UCSD-AML1 (cell line): ENCODE measurements around the gene DLL3.
"Not testable (repeated sequence)": the region's sequence is repeated elsewhere in the genome, so short reads cannot be mapped to it uniquely, and the experiment has no call there.

Experiments
- DNase-seq: peaks from one replicate; lab custom pipeline; 2025; ENCODE audit not compliant: unreplicated experiment; lab: John Stamatoyannopoulos, UW

DLL3 gene, protein sequence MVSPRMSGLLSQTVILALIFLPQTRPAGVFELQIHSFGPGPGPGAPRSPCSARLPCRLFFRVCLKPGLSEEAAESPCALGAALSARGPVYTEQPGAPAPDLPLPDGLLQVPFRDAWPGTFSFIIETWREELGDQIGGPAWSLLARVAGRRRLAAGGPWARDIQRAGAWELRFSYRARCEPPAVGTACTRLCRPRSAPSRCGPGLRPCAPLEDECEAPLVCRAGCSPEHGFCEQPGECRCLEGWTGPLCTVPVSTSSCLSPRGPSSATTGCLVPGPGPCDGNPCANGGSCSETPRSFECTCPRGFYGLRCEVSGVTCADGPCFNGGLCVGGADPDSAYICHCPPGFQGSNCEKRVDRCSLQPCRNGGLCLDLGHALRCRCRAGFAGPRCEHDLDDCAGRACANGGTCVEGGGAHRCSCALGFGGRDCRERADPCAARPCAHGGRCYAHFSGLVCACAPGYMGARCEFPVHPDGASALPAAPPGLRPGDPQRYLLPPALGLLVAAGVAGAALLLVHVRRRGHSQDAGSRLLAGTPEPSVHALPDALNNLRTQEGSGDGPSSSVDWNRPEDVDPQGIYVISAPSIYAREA

DNA sequence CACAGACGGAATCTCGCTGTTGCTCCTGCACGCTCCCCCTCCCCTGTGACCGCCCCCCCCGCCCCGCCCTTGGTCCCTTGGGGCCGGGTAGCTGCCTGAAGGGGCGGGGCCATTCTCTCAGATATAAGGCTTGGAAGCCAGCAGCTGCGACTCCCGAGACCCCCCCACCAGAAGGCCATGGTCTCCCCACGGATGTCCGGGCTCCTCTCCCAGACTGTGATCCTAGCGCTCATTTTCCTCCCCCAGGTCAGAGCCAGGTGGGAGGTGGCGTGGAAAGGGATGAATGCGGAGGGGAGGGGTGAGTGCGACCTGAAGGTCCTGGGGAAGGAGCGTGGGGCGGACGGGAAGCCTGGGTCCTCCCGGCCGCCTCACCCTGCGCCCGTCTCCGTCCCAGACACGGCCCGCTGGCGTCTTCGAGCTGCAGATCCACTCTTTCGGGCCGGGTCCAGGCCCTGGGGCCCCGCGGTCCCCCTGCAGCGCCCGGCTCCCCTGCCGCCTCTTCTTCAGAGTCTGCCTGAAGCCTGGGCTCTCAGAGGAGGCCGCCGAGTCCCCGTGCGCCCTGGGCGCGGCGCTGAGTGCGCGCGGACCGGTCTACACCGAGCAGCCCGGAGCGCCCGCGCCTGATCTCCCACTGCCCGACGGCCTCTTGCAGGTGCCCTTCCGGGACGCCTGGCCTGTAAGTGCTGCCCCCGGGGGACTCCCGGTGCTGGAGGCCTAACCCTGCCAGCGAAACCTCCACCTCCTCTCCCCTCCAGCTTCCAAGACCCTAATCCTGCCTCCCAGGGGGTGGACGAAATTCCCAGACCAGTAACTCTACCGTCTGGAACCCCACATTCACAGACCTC, at the start of gene DLL3:
Gene DLL3 (plus strand): TSS at position 150 of the 845 bp plus-strand sequence. CDS start 28 bp downstream, at position 178.
- DNase-seq, result no peak

DNA sequence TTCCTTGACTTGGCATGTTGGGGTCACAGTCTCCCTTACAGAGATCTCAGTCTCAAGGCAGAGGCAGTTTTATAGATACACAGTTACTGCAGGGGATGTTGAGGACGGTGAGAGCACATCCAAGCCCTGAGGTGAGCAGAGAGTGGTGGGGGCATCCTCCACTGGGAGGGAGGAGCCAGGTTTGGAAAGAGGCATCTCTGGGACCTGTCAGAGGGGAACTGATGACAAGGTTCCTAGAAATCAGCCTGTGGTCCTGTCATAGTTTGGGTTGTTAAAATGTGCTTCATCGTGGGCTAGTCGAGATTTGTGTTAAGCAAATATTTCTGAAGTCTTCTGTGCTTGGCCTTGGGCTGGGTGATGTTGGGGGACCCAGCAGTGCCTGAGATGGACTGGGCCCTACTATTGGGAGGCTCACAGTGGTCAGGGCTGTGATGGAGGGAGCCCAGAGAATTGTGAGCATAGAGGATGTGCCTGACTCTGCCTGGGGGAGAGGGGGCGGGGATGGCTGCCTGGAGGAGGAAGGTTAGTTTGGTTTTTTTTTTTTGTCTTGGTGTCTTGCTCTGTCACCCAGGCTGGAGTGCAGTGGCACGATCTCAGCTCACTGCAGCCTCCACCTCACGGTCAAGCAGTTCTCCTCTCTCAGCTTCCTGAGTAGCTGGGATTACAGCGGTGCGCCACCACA, 49.5 kb upstream of the DLL3 start:
- DNase-seq, result no peak

DNA sequence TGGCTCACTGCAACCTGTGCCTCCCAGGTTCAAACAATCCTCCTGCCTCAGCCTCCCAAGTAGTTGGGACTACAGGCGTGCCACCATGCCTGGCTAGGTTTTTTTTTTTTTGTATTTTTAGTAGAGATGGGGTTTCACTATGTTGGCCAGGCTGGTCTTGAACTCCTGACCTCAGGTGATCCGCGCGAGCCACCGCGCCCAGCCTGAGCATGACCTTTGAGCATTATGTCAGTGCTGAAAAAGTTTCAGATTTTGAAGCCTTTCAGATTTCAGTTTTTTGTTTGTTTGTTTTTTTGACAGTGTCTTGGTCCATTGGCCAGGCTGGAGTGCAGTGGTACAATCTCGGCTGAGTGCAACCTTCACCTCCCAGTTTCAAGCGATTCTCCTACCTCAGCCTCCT, 47.5 kb upstream of the DLL3 start:
- DNase-seq, result not testable (repeated sequence)

DNA sequence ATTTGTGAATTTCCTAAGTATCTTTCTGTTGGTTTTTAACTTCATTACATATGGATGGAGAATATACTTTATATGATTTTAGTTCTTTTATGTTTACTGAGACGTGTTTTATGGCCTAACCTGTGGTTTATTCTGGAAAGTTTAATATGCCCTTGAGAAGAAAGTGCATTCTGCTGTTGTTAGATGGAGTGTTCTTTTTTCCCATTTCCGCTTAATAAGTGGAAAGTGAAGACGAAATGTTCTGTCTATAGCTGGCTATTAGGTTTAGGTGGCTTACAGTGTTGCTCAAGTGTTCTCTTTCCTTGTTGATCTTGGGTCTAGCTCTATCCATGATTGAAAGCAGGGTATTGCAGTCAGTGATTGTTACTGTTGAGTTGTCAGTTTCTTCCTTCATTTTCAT, 35.3 kb upstream of the DLL3 start:
- DNase-seq, result no peak

GRCh38 chr19:39465956-39466747, 32.6 kb upstream of the DLL3 start:
- DNase-seq, result no peak

GRCh38 chr19:39467941-39468340, 30.8 kb upstream of the DLL3 start:
- no peak for DNase-seq

- DNase-seq, result no peak
Observed at GRCh38 chr19:39469036-39469435, 29.7 kb upstream of the DLL3 start.

DNA sequence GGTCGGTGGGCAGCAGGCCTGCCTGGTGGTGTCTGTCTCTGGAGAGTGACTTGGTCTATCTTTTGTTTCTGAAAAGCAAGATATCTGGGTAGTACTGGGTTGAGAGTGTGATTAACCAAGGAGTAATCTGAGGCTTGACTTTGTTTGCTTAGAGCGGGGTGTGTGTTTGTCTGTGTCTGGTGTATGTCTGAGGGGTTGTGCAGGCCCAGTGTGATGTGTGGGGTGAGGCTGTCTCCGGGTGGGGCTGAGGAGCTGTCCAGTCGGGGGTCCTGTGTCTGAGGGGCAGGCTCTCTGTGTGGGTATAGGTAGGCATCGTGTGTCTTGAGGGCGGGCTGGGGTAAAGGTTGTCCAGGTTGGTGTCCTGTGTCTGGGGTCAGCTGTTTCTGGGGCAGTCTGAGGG, 29.2 kb upstream of the DLL3 start:
- no peak for DNase-seq

- no peak for DNase-seq
Observed at GRCh38 chr19:39470724-39471339, 27.9 kb upstream of the DLL3 start.

DNA sequence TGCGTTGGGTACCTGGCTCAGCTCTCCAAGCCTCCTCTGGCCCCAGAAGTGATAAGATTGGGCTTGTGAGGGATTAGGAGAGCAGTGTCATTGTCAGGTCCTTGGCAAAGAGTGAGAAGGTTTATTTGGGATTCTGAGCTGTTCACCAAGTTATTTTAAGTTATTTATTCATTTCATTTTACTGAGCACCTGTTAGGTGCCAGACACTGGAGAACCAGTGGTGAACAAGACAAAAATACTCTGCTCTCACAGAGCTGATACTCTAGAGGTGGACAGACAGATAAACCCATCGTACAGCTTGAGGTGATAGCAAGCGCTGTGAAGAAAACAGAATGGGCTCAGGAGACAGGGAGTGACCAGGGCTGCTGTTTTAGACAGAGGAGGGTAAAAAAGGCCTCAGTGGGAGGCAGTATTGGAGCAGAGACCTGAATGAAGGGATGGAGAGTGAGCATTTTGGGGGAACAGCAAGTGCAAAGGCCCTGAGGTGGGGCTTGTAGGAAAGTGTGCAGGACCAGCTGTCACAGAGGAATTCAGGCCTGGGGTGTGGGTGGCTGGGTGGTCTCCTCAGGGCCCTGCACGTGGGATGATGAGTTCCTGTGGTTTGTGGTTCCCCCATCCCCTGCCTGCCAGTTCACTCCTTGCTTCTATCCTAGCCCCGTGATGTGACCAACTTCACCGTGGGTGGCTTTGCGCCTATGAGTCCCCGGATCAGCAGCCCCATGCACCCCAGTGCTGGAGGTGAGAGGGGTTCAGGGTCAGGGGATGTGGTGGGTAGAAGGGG, 26.8 kb upstream of the DLL3 start:
- no peak for DNase-seq

DNA sequence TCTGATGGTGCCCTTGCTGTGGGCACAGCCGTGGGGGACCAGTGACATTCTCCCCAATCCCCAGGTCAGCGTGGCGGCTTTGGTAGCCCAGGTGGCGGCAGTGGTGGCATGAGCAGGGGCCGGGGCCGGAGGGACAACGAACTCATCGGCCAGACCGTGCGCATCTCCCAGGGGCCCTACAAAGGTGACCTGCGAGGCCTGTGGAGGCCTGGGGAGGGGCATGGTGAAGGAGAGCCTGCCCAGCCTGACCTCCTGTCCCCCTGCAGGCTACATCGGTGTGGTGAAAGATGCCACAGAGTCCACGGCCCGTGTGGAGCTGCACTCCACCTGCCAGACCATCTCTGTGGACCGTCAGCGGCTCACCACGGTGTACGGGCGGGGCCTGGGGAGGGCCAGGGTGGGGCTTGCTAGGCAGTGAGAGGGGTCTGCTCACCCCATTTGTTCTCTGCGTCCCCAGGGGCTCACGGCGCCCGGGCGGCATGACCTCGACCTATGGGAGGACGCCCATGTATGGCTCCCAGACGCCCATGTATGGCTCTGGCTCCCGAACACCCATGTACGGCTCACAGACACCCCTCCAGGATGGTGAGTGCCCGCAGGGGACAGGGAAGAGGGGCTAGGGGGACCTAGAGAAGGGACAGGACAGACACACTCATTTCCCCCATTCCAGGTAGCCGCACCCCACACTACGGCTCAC, 25.9 kb upstream of the DLL3 start:
- DNase-seq, result no peak

- no peak for DNase-seq
Observed at GRCh38 chr19:39473443-39473960, 25.2 kb upstream of the DLL3 start.

- DNase-seq, result peak; percentile 59
Observed at GRCh38 chr19:39474139-39474620, 24.6 kb upstream of the DLL3 start.

GRCh38 chr19:39475748-39476147, 23.0 kb upstream of the DLL3 start:
- DNase-seq, result no peak

DNA sequence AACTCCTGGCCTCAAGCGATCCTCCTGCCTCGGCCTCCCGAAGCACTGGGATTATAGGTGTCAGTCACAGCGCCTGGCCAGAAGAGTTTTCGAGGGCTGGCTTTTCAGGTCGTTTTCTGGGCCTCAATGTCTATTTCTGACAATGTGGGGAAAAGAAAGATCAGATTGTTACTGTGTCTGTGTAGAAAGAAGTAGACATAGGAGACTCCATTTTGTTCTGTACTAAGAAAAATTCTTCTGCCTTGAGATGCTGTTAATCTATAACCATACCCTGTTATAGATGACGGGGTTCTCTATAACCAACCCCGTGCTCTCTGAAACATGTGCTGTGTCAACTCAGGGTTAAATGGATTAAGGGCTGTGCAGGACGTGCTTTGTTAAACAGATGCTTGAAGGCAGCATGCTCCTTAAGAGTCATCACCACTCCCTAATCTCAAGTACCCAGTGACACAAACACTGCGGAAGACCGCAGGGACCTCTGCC, 19.4 kb upstream of the DLL3 start:
- DNase-seq, result not testable (repeated sequence)

DNA sequence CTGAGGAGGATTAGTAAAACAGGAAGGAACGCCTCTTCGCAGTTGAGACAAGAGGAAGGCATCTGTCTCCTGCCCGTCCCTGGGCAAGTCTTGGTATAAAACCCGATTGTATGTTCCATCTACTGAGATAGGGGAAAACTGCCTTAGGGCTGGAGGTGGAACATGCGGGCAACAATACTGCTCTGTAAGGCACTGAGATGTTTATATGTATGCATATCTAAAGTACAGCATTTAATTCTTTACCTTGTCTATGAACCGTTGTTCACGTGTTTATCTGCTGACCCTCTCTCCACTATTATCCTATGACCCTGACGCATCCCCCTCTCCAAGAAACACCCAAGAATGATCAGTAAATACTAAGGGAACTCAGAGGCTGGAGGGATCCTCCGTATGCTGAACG, 18.8 kb upstream of the DLL3 start:
- no peak for DNase-seq

- DNase-seq, result peak; percentile 97
Observed at GRCh38 chr19:39480337-39481228, 18.2 kb upstream of the DLL3 start, which contains the start of gene TIMM50. Gene TIMM50 (plus strand): TSS chr19:39480838. CDS start chr19:39480854, 16 bp downstream.
